H9 (cell line): Measurements from ENCODE around the gene CRISPLD2. TPM values are rescaled to one million over a fixed set of nuclear protein-coding genes. Genes with fewer than 3 reads are reported as not detected.

Experiments
- DNase-seq: peaks from one replicate; pipeline ENCODE4 v3.0.0-alpha.2; 2017
- H2AFZ ChIP-seq: one replicate; pipeline ENCODE4 v1.6.1; 2013; ENCODE audit warnings: mild to moderate bottlenecking, low read length, control low read depth, moderate library complexity
- H2AK5ac ChIP-seq: 2 replicates; pipeline ENCODE4 v1.6.1; 2013; ENCODE audit warnings: low read length, control low read depth, mixed read lengths; ENCODE audit not compliant: insufficient read length
- H2BK120ac ChIP-seq: one replicate; pipeline ENCODE4 v1.6.1; 2013; ENCODE audit warnings: low read depth, mild to moderate bottlenecking, low read length, control low read depth, inconsistent platforms; ENCODE audit not compliant: poor library complexity, severe bottlenecking
- H2BK12ac ChIP-seq: 2 replicates; pipeline ENCODE4 v1.6.1; 2013; ENCODE audit warnings: low read length, control low read depth, mixed read lengths, low read depth; ENCODE audit not compliant: insufficient read length
- H2BK15ac ChIP-seq: 2 replicates; pipeline ENCODE4 v1.6.1; 2013; ENCODE audit warnings: low read depth, low read length, control low read depth
- H2BK20ac ChIP-seq: one replicate; pipeline ENCODE4 v1.6.1; 2013; ENCODE audit warnings: low read depth, mild to moderate bottlenecking, low read length, control low read depth, inconsistent platforms; ENCODE audit not compliant: poor library complexity, severe bottlenecking
- H2BK5ac ChIP-seq: 2 replicates; pipeline ENCODE4 v1.6.1; 2013; ENCODE audit warnings: low read length, control low read depth, mixed read lengths; ENCODE audit not compliant: insufficient read length
- H3K14ac ChIP-seq: 2 replicates; pipeline ENCODE4 v1.6.1; 2013; ENCODE audit warnings: low read length, control low read depth; ENCODE audit not compliant: insufficient read depth
- H3K18ac ChIP-seq: 2 replicates; pipeline ENCODE4 v1.6.1; 2013; ENCODE audit warnings: low read depth, mild to moderate bottlenecking, mixed read lengths, low read length, control low read depth; ENCODE audit not compliant: insufficient read length
- H3K23ac ChIP-seq: 2 replicates; pipeline ENCODE4 v1.6.1; 2013; ENCODE audit warnings: low read length, control low read depth, mixed read lengths, low read depth; ENCODE audit not compliant: insufficient read length
- H3K23me2 ChIP-seq: 2 replicates; pipeline ENCODE4 v1.6.1; 2013; ENCODE audit warnings: low read depth, mild to moderate bottlenecking, mixed read lengths, low read length, control low read depth; ENCODE audit not compliant: insufficient read length, poor library complexity, severe bottlenecking
- H3K27ac ChIP-seq: 2 replicates; pipeline ENCODE4 v1.5.1; 2013; ENCODE audit warnings: low read length, control low read depth, mixed read lengths, low read depth; ENCODE audit not compliant: insufficient read length
- H3K27me3 ChIP-seq: 2 replicates; pipeline ENCODE4 v1.6.1; 2013; ENCODE audit warnings: low read length, control low read depth, inconsistent platforms; ENCODE audit not compliant: insufficient read depth
- H3K4ac ChIP-seq: 2 replicates; pipeline ENCODE4 v1.6.1; 2013; ENCODE audit warnings: low read depth, mild to moderate bottlenecking, control low read depth, inconsistent platforms, low read length, moderate library complexity
- H3K4me1 ChIP-seq: 2 replicates; pipeline ENCODE4 v1.6.1; 2013; ENCODE audit warnings: low read length, control low read depth, inconsistent platforms; ENCODE audit not compliant: insufficient read depth
- H3K4me2 ChIP-seq: 2 replicates; pipeline ENCODE4 v1.6.1; 2013; ENCODE audit warnings: low read length, control low read depth, mixed read lengths; ENCODE audit not compliant: insufficient read length, insufficient read depth
- H3K56ac ChIP-seq: 2 replicates; pipeline ENCODE4 v1.6.1; 2013; ENCODE audit warnings: low read depth, mild to moderate bottlenecking, mixed read lengths, low read length, control low read depth; ENCODE audit not compliant: insufficient read length
- H3K79me1 ChIP-seq: 2 replicates; pipeline ENCODE4 v1.6.1; 2013; ENCODE audit warnings: low read depth, mild to moderate bottlenecking, moderate library complexity, low read length, control low read depth, inconsistent platforms; ENCODE audit not compliant: insufficient read depth, poor library complexity, severe bottlenecking
- H3K79me2 ChIP-seq: 2 replicates; pipeline ENCODE4 v1.6.1; 2013; ENCODE audit warnings: low read length, control low read depth, inconsistent platforms; ENCODE audit not compliant: insufficient read depth
- H3K9ac ChIP-seq: 2 replicates; pipeline ENCODE4 v1.6.1; 2013; ENCODE audit warnings: low read length, control low read depth, mixed read lengths; ENCODE audit not compliant: insufficient read length; ENCODE audit errors: extremely low read depth
- H3K9me3 ChIP-seq: one replicate; pipeline ENCODE4 v1.6.1; 2013; ENCODE audit warnings: low read depth, low read length, inconsistent platforms; ENCODE audit not compliant: control insufficient read depth
- H3T11ph ChIP-seq: one replicate; pipeline ENCODE4 v1.6.1; 2013; ENCODE audit warnings: mild to moderate bottlenecking, low read length, control low read depth, inconsistent platforms
- H4K20me1 ChIP-seq: one replicate; pipeline ENCODE4 v1.6.1; 2013; ENCODE audit not compliant: control insufficient read depth, insufficient read length, insufficient read depth
- H4K5ac ChIP-seq: 2 replicates; pipeline ENCODE4 v1.6.1; 2013; ENCODE audit warnings: low read depth, mild to moderate bottlenecking, mixed read lengths, low read length, control low read depth; ENCODE audit not compliant: insufficient read length
- H4K8ac ChIP-seq: replicated peaks from 2 replicates; pipeline ENCODE4 v1.6.1; 2013; ENCODE audit warnings: low read length, control low read depth, mixed read lengths, low read depth; ENCODE audit not compliant: insufficient read length
- H4K91ac ChIP-seq: 2 replicates; pipeline ENCODE4 v1.6.1; 2013; ENCODE audit warnings: low read depth, mild to moderate bottlenecking, moderate library complexity, mixed read lengths, low read length, control low read depth; ENCODE audit not compliant: insufficient read length
- H3K27ac Mint-ChIP-seq, 3 experiments: 2 replicates in 2 of 3; 3 replicates in 1 of 3; pipeline ENCODE4 v1.8.0; 2020 to 2021; ENCODE audit warnings: mixed read lengths in 3 of 3, mild to moderate bottlenecking in 1 of 3, moderate library complexity in 1 of 3
- H3K27me3 Mint-ChIP-seq: 2 replicates; pipeline ENCODE4 v1.8.0; 2021; ENCODE audit warnings: low read depth, mild to moderate bottlenecking, moderate library complexity, mixed read lengths
- H3K36me3 Mint-ChIP-seq, 3 experiments: 2 replicates in 2 of 3; 3 replicates in 1 of 3; pipeline ENCODE4 v1.8.0; 2020 to 2021; ENCODE audit warnings: low read depth in 3 of 3, mixed read lengths in 3 of 3; ENCODE audit not compliant: insufficient read depth in 1 of 3
- H3K4me1 Mint-ChIP-seq, 2 experiments: 2 replicates each; pipeline ENCODE4 v1.8.0; 2020; ENCODE audit warnings: mixed read lengths in 2 of 2
- H3K4me3 Mint-ChIP-seq, 2 experiments: 2 replicates in 1 of 2; 3 replicates in 1 of 2; pipeline ENCODE4 v1.8.0; 2020 to 2021; ENCODE audit warnings: mild to moderate bottlenecking in 2 of 2, mixed read lengths in 2 of 2, moderate library complexity in 1 of 2
- H3K9me3 Mint-ChIP-seq, 2 experiments: 2 replicates in 1 of 2; 3 replicates in 1 of 2; pipeline ENCODE4 v1.8.0; 2020; ENCODE audit warnings: mild to moderate bottlenecking in 2 of 2, mixed read lengths in 2 of 2, moderate library complexity in 1 of 2
- WGBS: extraction: QIAGEN DNeasy Blood & Tissue Kit; methylation state at CpG from one replicate; pipeline ENCODE4 v1.1.7; 2013; ENCODE audit warnings: missing lambda C conversion rate, low lambda C conversion rate, mixed read lengths; ENCODE audit not compliant: insufficient read length; ENCODE audit errors: extremely low coverage; 5-methylcytosine and 5-hydroxymethylcytosine counted together
- total RNA-seq: library from RNA; stranded (reverse); gene quantifications from 2 replicates; pipeline ENCODE4 v1.2.1, GENCODE V29; 2021
- TF ChIP-seq, protein P1 (sequence below): fragments of 200-600 bp; sonication (generic); conservative IDR thresholded peaks from 3 replicates; pipeline ENCODE4 v1.8.0; 2021; ENCODE audit warnings: antibody characterized with exemption, mild to moderate bottlenecking

Gene CRISPLD2
- total RNA-seq, 1 experiment from 2014 or later = 2.3 TPM

DNA sequence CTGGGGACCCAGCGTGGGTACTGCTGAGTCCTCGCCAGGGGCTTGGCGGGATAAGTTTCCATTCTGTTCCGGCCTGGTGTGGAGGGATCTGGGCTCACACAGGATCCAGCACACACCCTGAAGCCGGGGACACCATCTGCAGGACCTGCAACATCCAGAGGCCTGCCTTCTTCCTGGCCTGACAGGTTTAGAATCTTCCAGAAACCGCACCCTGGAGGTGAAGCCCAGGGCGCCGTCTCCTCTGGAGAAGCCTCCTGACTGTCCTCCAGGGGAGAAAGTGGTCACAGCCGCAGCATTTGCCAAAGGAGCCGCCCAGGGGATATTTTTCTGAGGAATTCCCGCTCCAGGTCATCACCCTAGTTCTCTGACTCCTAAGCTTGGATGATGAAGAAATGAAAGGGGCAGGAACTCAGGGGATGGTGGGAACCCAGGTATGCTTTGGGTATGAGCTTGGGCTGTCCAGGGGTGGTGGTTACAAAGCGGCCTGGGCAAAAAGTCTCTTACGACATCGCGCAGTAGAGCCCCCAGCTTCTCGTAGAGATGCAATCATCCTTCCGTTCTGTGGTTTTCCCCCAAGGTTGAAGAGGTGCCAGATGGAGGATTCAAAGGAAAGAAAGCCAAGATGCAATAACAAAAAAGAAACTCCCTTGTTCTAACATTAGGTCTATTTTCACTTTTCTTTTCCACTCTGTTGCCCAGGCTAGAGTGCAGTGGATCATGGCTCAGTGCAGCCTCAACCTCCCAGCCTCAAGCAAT is 9.1 kb upstream of the CRISPLD2 start:
- Histone ChIP-seq H3K56ac (no peak overlapping the region), H3T11ph (no peak overlapping the region), H2AK5ac (no peak overlapping the region), H3K14ac (no peak overlapping the region; the same call in 1 of the 2 replicates), H4K8ac (no peak overlapping the region), H2BK5ac (no peak overlapping the region), H3K4me2 (no peak overlapping the region), H2AFZ (no peak overlapping the region), H2BK120ac (no peak overlapping the region), H3K27me3 (no peaks in the 10 kb centered on the region), H2BK15ac (no peak overlapping the region), H3K23me2 (no peaks in the 10 kb centered on the region), H3K79me1 (no peaks in the 10 kb centered on the region), H3K9me3 (no peaks in the 10 kb centered on the region), H3K79me2 (no peaks in the 10 kb centered on the region), H3K23ac (no peak overlapping the region), H4K20me1 (no peaks in the 10 kb centered on the region), H3K27ac (no peak overlapping the region), H3K4me1 (no peaks in the 10 kb centered on the region), H3K18ac (no peak overlapping the region), H4K5ac (no peak overlapping the region), H3K4ac (no peak overlapping the region), H4K91ac (no peak overlapping the region), H3K9ac (no peak overlapping the region), H2BK20ac (no peak overlapping the region), H2BK12ac (no peak overlapping the region)
- Mint-ChIP-seq H3K4me3 (no peak overlapping the region), H3K9me3 (peaks cover 0 to under 1% of the 10 kb centered on the region in 2 experiments; a peak in 1 of 5 replicates), H3K4me1 (no peaks in the 10 kb centered on the region; a peak in 1 of 4 replicates), H3K27me3 (peaks cover 46% of the 10 kb centered on the region), H3K36me3 (no peaks in the 10 kb centered on the region), H3K27ac (no peak overlapping the region; a peak in 1 of 7 replicates)
- TF ChIP-seq, protein P1, sequence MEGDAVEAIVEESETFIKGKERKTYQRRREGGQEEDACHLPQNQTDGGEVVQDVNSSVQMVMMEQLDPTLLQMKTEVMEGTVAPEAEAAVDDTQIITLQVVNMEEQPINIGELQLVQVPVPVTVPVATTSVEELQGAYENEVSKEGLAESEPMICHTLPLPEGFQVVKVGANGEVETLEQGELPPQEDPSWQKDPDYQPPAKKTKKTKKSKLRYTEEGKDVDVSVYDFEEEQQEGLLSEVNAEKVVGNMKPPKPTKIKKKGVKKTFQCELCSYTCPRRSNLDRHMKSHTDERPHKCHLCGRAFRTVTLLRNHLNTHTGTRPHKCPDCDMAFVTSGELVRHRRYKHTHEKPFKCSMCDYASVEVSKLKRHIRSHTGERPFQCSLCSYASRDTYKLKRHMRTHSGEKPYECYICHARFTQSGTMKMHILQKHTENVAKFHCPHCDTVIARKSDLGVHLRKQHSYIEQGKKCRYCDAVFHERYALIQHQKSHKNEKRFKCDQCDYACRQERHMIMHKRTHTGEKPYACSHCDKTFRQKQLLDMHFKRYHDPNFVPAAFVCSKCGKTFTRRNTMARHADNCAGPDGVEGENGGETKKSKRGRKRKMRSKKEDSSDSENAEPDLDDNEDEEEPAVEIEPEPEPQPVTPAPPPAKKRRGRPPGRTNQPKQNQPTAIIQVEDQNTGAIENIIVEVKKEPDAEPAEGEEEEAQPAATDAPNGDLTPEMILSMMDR = no peak
- DNase-seq = no peak
- WGBS = no CpG with 5 or more reads among the region's 17 CpGs
